Liver (tissue), 9 donors: ENCODE data around the gene SYMPK. TPM values are rescaled to one million over a fixed set of nuclear protein-coding genes. Genes with fewer than 3 reads are reported as not detected.

Experiments
- DNase-seq: peaks from one replicate; pipeline ENCODE4 v3.0.0-alpha.2; 2017; ENCODE audit warnings: low spot score
- H3K27ac ChIP-seq, 2 donors: one replicate each; pipeline ENCODE4 v1.7.0; 2013; ENCODE audit warnings: inconsistent platforms in 2 of 2, low read length in 2 of 2, control low read depth in 1 of 2, low read depth in 1 of 2, mild to moderate bottlenecking in 1 of 2
- H3K27me3 ChIP-seq, 4 donors: one replicate each; pipeline versions ENCODE4 v1.6.1 to v1.7.0; 2013; ENCODE audit warnings: low read length in 3 of 4, inconsistent platforms in 1 of 4, mild to moderate bottlenecking in 1 of 4, moderate library complexity in 1 of 4; ENCODE audit not compliant: control insufficient read depth in 4 of 4, insufficient read depth in 4 of 4
- H3K36me3 ChIP-seq, 4 donors: one replicate each; pipeline versions ENCODE4 v1.6.1 to v1.7.0; 2013; ENCODE audit warnings: low read length in 3 of 4, mild to moderate bottlenecking in 3 of 4, low read depth in 1 of 4, moderate library complexity in 1 of 4; ENCODE audit not compliant: control insufficient read depth in 4 of 4, insufficient read depth in 3 of 4
- H3K4me1 ChIP-seq, 4 donors: one replicate each; pipeline versions ENCODE4 v1.6.1 to v1.7.0; 2013; ENCODE audit warnings: low read length in 3 of 4, mild to moderate bottlenecking in 3 of 4, moderate library complexity in 1 of 4; ENCODE audit not compliant: control insufficient read depth in 4 of 4, insufficient read depth in 4 of 4
- H3K4me3 ChIP-seq, 3 donors: one replicate each; pipeline versions ENCODE4 v1.6.1 to v1.7.0; 2013; ENCODE audit warnings: low read length in 3 of 3, control low read depth in 1 of 3, low read depth in 1 of 3, mild to moderate bottlenecking in 1 of 3
- H3K9ac ChIP-seq, 2 donors: one replicate each; pipeline ENCODE4 v1.7.0; 2013; ENCODE audit warnings: low read length in 2 of 2, mild to moderate bottlenecking in 2 of 2, moderate library complexity in 2 of 2, control low read depth in 1 of 2, low read depth in 1 of 2
- H3K9me3 ChIP-seq, 4 donors: one replicate each; pipeline versions ENCODE4 v1.6.1 to v1.7.0; 2013; ENCODE audit warnings: low read length in 3 of 4; ENCODE audit not compliant: control insufficient read depth in 4 of 4
- CTCF ChIP-seq: fragments of 150-350 bp; IDR thresholded peaks from 2 replicates; pipeline ENCODE4 v1.5.1; 2017; ENCODE audit warnings: improper control_type of control experiment, low read depth, low read length; ENCODE audit not compliant: missing input control
- EGR1 ChIP-seq, 2 donors: IDR thresholded peaks; 2 replicates each; pipeline ENCODE4 v1.6.1; 2016 to 2018; ENCODE audit warnings: antibody characterized with exemption in 2 of 2, low read depth in 2 of 2
- FOXA1 ChIP-seq: IDR thresholded peaks from 2 replicates; pipeline ENCODE4 v1.6.1; 2016; ENCODE audit warnings: antibody characterized with exemption
- FOXA2 ChIP-seq: IDR thresholded peaks from 2 replicates; pipeline ENCODE4 v1.6.1; 2016; ENCODE audit warnings: antibody characterized with exemption
- HNF4A ChIP-seq, 2 donors: conservative IDR thresholded peaks; 2 replicates each; pipeline ENCODE4 v1.6.1; 2016; ENCODE audit warnings: antibody characterized with exemption in 2 of 2, mild to moderate bottlenecking in 2 of 2
- HNF4G ChIP-seq: IDR thresholded peaks from 2 replicates; pipeline ENCODE4 v1.6.1; 2016; ENCODE audit warnings: antibody characterized with exemption
- MAX ChIP-seq: IDR thresholded peaks from 2 replicates; pipeline ENCODE4 v1.6.1; 2016; ENCODE audit warnings: antibody characterized with exemption
- NR2F2 ChIP-seq: IDR thresholded peaks from 2 replicates; pipeline ENCODE4 v1.6.1; 2016; ENCODE audit warnings: antibody characterized with exemption
- RAD21 ChIP-seq, 2 donors: IDR thresholded peaks; 2 replicates each; pipeline ENCODE4 v1.6.1; 2016; ENCODE audit warnings: antibody characterized with exemption in 2 of 2, mild to moderate bottlenecking in 2 of 2
- RXRA ChIP-seq, 2 donors: IDR thresholded peaks; 2 replicates each; pipeline ENCODE4 v1.6.1; 2017 to 2018; ENCODE audit warnings: antibody characterized with exemption in 2 of 2, mild to moderate bottlenecking in 1 of 2
- SP1 ChIP-seq: IDR thresholded peaks from 2 replicates; pipeline ENCODE4 v1.6.1; 2018; ENCODE audit warnings: antibody characterized with exemption, mild to moderate bottlenecking
- YY1 ChIP-seq: IDR thresholded peaks from 2 replicates; pipeline ENCODE4 v1.6.1; 2016; ENCODE audit warnings: antibody characterized with exemption, mild to moderate bottlenecking
- ZBTB33 ChIP-seq: IDR thresholded peaks from 2 replicates; pipeline ENCODE4 v1.6.1; 2016; ENCODE audit warnings: antibody characterized with exemption
- WGBS: extraction: QIAGEN DNeasy Blood & Tissue Kit; methylation state at CpG from one replicate; pipeline ENCODE4 v1.1.7; 2013; 5-methylcytosine and 5-hydroxymethylcytosine counted together
- polyA plus RNA-seq, 2 donors: library from polyadenylated mRNA; stranded (reverse) in 1 of 2; unstranded in 1 of 2; fragments of 200-250 nt in 1 of 2; fragments of >200 nt in 1 of 2; fragmentation: Nextera tagmentation in 1 of 2; extraction: Ambion mirVana in 1 of 2; gene quantifications; one replicate each; pipeline versions ENCODE4 v1.2.1 to v1.2.3, GENCODE V29; 2013 to 2015
- total RNA-seq, 2 donors: library from RNA; depleted of rRNA; stranded (reverse); fragments of >200 nt; gene quantifications; one replicate each; pipeline ENCODE4 v1.2.3, GENCODE V29; 2014
- donor health status: healthy.
- donor health status: healthy.
- donor health status: healthy.
- donor health status: healthy.
- donor health status: healthy.

SYMPK gene
- total and polyA plus RNA-seq, 4 donors: 5.5 to 26.1 (median 24.1) TPM

- TF ChIP-seq CTCF (no peak), MAX (no peak), FOXA2 (no peak), NR2F2 (no peak), FOXA1 (no peak), ZBTB33 (no peak), HNF4G (no peak), SP1 (no peak)
Measured at GRCh38 chr19:45899919-45900589, 37.1 kb upstream of the SYMPK start (continued).

GRCh38 chr19:45899253-45899652, 36.3 kb upstream of the SYMPK start:
- Histone ChIP-seq H3K36me3 (peaks cover 3 to 10% (median 4%) of the 10 kb centered on the region in 4 donors), H3K27me3 (no peaks in the 10 kb centered on the region), H3K4me3 (no peak overlapping the region), H3K27ac (no peak overlapping the region), H3K9ac (no peak overlapping the region), H3K4me1 (peaks cover 9 to 27% (median 15%) of the 10 kb centered on the region in 4 donors), H3K9me3 (no peaks in the 10 kb centered on the region)
- 91% methylated on average over 7 of the region's 7 CpGs for WGBS
- TF ChIP-seq RXRA (IDR thresholded peaks at IDR 0.05) (no peak), EGR1 (IDR thresholded peaks at IDR 0.05; ENCODE audit: low read depth in 2 of 2) (no peak), ZBTB33 (no peak), HNF4A (conservative IDR thresholded peaks at IDR 0.05) (no peak), NR2F2 (no peak), RAD21 (IDR thresholded peaks at IDR 0.05) (no peak), SP1 (no peak)
- DNase-seq: no peak

- WGBS: 95% methylated on average over 8 of the region's 8 CpGs
- Histone ChIP-seq H3K36me3 (peaks cover 3 to 10% (median 4%) of the 10 kb centered on the region in 4 donors), H3K27me3 (no peaks in the 10 kb centered on the region), H3K4me1 (peaks cover 8 to 22% (median 10%) of the 10 kb centered on the region in 4 donors), H3K9me3 (no peaks in the 10 kb centered on the region), H3K9ac (no peak overlapping the region), H3K27ac (no peak overlapping the region), H3K4me3 (no peak overlapping the region)
- no peak for TF ChIP-seq FOXA1
- no peak for TF ChIP-seq CTCF
- TF ChIP-seq YY1: no peak
- TF ChIP-seq EGR1 (IDR thresholded peaks at IDR 0.05; ENCODE audit: low read depth in 2 of 2): no peak
- no peak for TF ChIP-seq HNF4G
- TF ChIP-seq SP1: no peak
- TF ChIP-seq ZBTB33: no peak
- no peak for DNase-seq
Measured at GRCh38 chr19:45897261-45897812, 34.4 kb upstream of the SYMPK start.
